Activated B cell treated with CpG ODN at 0.5 μM for 24 hours (primary cell): ENCODE measurements around the gene NIT1. TPM values are rescaled to one million over a fixed set of nuclear protein-coding genes. Genes with fewer than 3 reads are reported as not detected.

Source experiments
- ATAC-seq: fragments of 200-7000 bp; cut with Tn5 transposase; one replicate; pipeline ENCODE4 v1.10.0; 2021; ENCODE audit warnings: low read depth, mild to moderate bottlenecking, moderate library complexity
- CTCF ChIA-PET: fragments of 350-600 bp; sonication (Branson Sonifier 250); formaldehyde crosslinking; loops from one replicate; lab custom pipeline; 2021; ENCODE audit warnings: antibody characterized with exemption; lab: Charles Lee
- POLR2A ChIA-PET: fragments of 350-600 bp; sonication (Branson Sonifier 250); formaldehyde crosslinking; loops from one replicate; lab custom pipeline; 2021; ENCODE audit warnings: antibody characterized with exemption; lab: Charles Lee
- DNase-seq: peaks from one replicate; pipeline ENCODE4 v3.0.0; 2022
- H3K27ac Mint-ChIP-seq: one replicate; pipeline ENCODE4 v1.8.0; 2020; ENCODE audit warnings: mixed read lengths
- H3K27me3 Mint-ChIP-seq: one replicate; pipeline ENCODE4 v1.8.0; 2021; ENCODE audit warnings: mixed read lengths
- H3K36me3 Mint-ChIP-seq: one replicate; pipeline ENCODE4 v1.8.0; 2021; ENCODE audit warnings: low read depth, mixed read lengths
- H3K4me1 Mint-ChIP-seq: one replicate; pipeline ENCODE4 v1.8.0; 2021; ENCODE audit warnings: mixed read lengths
- H3K4me3 Mint-ChIP-seq: one replicate; pipeline ENCODE4 v1.8.0; 2020; ENCODE audit warnings: mild to moderate bottlenecking, mixed read lengths
- H3K9me3 Mint-ChIP-seq: one replicate; pipeline ENCODE4 v1.8.0; 2020; ENCODE audit warnings: mixed read lengths
- CTCF ChIP-seq: fragments of 200-600 bp; IDR thresholded peaks from one replicate; pipeline ENCODE4 v1.8.0; 2022; ENCODE audit warnings: antibody characterized with exemption, mild to moderate bottlenecking
- intact Hi-C: fragments of 100-400 bp; cut with micrococcal nuclease; formaldehyde crosslinking; loops from one replicate; pipeline ENCODE4 v1.15.1; 2024
- total RNA-seq: library from RNA; stranded (reverse); gene quantifications from 2 replicates; pipeline ENCODE4 v1.2.3, GENCODE V29; 2022

Gene NIT1
- total RNA-seq, 1 donor from 2014 or later = 43.9 TPM

GRCh38 chr1:161070761-161071160 is 47.1 kb upstream of the NIT1 start:
- Mint-ChIP-seq H3K36me3 (peaks cover 32% of the 10 kb centered on the region), H3K27me3 (no peaks in the 10 kb centered on the region), H3K27ac (peak overlapping the region; percentile 95), H3K9me3 (no peaks in the 10 kb centered on the region), H3K4me3 (no peak overlapping the region), H3K4me1 (peaks cover 49% of the 10 kb centered on the region)
- no peak for TF ChIP-seq CTCF
- ChIA-PET POLR2A (interaction anchor here (0.6 to 9.8 kb wide), 13 partner anchors 21 to 367 kb away, joined by 3 to 285 read pairs (median 10); partner anchors contain the start of genes DEDD, KLHDC9, NDUFS2 and NIT1), CTCF (interaction anchor here (0.6 to 6.2 kb wide), 18 partner anchors 22 to 311 kb away, joined by 3 to 95 read pairs (median 4); partner anchors contain the start of genes DEDD, KLHDC9, NIT1 and PFDN2)
- no peak for DNase-seq
- ATAC-seq = no peak
- intact Hi-C loops = loop anchor here (1.0 kb wide), 2 partner anchors 28 to 69 kb away; partner anchors contain the start of gene KLHDC9

- no peak for DNase-seq
- peak; percentile 16 for ATAC-seq
- TF ChIP-seq CTCF = peak; percentile 46
- intact Hi-C loops = loop anchor here (1.0 kb wide), 1 partner anchor 310 kb away; no protein-coding TSS in a partner anchor
- ChIA-PET POLR2A (interaction anchor here (0.5 to 9.8 kb wide), 8 partner anchors 25 to 110 kb away, joined by 3 to 285 read pairs (median 4); partner anchors contain the start of genes DEDD, KLHDC9, NIT1 and PFDN2), CTCF (interaction anchor here (0.5 to 6.2 kb wide), 13 partner anchors 19 to 78 kb away, joined by 3 to 95 read pairs (median 5); partner anchors contain the start of genes DEDD, KLHDC9, NIT1 and PFDN2)
- peaks cover 23% of the 10 kb centered on the region for H3K36me3 Mint-ChIP-seq
- H3K4me3 Mint-ChIP-seq = no peak overlapping the region
- no peaks in the 10 kb centered on the region for H3K27me3 Mint-ChIP-seq
- H3K9me3 Mint-ChIP-seq = no peaks in the 10 kb centered on the region
- H3K4me1 Mint-ChIP-seq = peaks cover 39% of the 10 kb centered on the region
- peak overlapping the region; percentile 62 for H3K27ac Mint-ChIP-seq
Observed at GRCh38 chr1:161071886-161072371, 46.0 kb upstream of the NIT1 start.

- Mint-ChIP-seq H3K36me3 (peaks cover 17% of the 10 kb centered on the region), H3K4me3 (no peak overlapping the region), H3K9me3 (no peaks in the 10 kb centered on the region), H3K27me3 (no peaks in the 10 kb centered on the region), H3K27ac (no peak overlapping the region), H3K4me1 (peaks cover 29% of the 10 kb centered on the region)
- no peak for TF ChIP-seq CTCF
- CTCF ChIA-PET = interaction anchor here (1.6 to 6.2 kb wide), 6 partner anchors 20 to 75 kb away, joined by 3 to 95 read pairs (median 12); partner anchors contain the start of genes KLHDC9, NIT1 and PFDN2
- no peak for DNase-seq
- intact Hi-C loops = loop anchor here (1.0 kb wide), 1 partner anchor 309 kb away; no protein-coding TSS in a partner anchor
- ATAC-seq = no peak
- POLR2A ChIA-PET = interaction anchor here (1.0 to 9.8 kb wide), 3 partner anchors 24 to 109 kb away, joined by 3 to 285 read pairs (median 4); partner anchors contain the start of gene USF1
Observed at GRCh38 chr1:161072751-161073449, 45.0 kb upstream of the NIT1 start.

- no peak for TF ChIP-seq CTCF
- intact Hi-C loops = no loop called here
- POLR2A ChIA-PET = interaction anchor here (9.8 kb wide), 1 partner anchor 28 kb away, joined by 285 read pairs; the partner anchor contains the start of gene USF1
Observed at GRCh38 chr1:161073474-161074121, 44.3 kb upstream of the NIT1 start.

More at GRCh38 chr1:161073474-161074121, 44.3 kb upstream of the NIT1 start:
- H3K9me3 Mint-ChIP-seq = no peaks in the 10 kb centered on the region
- no peak overlapping the region for H3K4me3 Mint-ChIP-seq
- CTCF ChIA-PET = interaction anchor here (1.6 to 4.6 kb wide), 2 partner anchors 24 to 76 kb away, joined by 8 to 18 read pairs; no protein-coding TSS in a partner anchor
- H3K27me3 Mint-ChIP-seq = no peaks in the 10 kb centered on the region
- peaks cover 23% of the 10 kb centered on the region for H3K4me1 Mint-ChIP-seq
- no peak overlapping the region for H3K27ac Mint-ChIP-seq
- DNase-seq = no peak
- no peak for ATAC-seq
- peaks cover 11% of the 10 kb centered on the region for H3K36me3 Mint-ChIP-seq
